K562 (cell line): ENCODE measurements around the gene PTPN18. TPM values are rescaled to one million over a fixed set of nuclear protein-coding genes. Genes with fewer than 3 reads are reported as not detected.

Experiments
- E2F5 ChIP-seq: sonication (generic); formaldehyde crosslinking; IDR thresholded peaks from 2 replicates; pipeline ENCODE4 v1.8.0; 2022; ENCODE audit warnings: mild to moderate bottlenecking, missing genetic modification reagents
- EGR1 ChIP-seq: fragments of 450-650 bp; conservative IDR thresholded peaks from 2 replicates; pipeline ENCODE4 v1.6.1; 2017; ENCODE audit warnings: mild to moderate bottlenecking
- FOSL1 ChIP-seq: fragments of 200-800 bp; sonication (Bioruptor generic); conservative IDR thresholded peaks from 2 replicates; pipeline ENCODE4 v1.6.1; 2016; ENCODE audit warnings: missing genetic modification characterization, missing compliant biosample characterization
- FUS ChIP-seq: fragments of 200-400 bp; formaldehyde crosslinking; optimal IDR thresholded peaks from 2 replicates; pipeline ENCODE3; 2017; ENCODE audit warnings: low read depth, low read length
- RBM17 ChIP-seq: fragments of 200-400 bp; formaldehyde crosslinking; IDR thresholded peaks from 2 replicates; pipeline ENCODE4 v1.6.1; 2017; ENCODE audit warnings: low read depth, mild to moderate bottlenecking, low read length, borderline replicate concordance
- SMARCB1 ChIP-seq: IDR thresholded peaks from 2 replicates; pipeline ENCODE4 v1.6.1; 2011; ENCODE audit warnings: improper control_type of control experiment, low read depth; ENCODE audit not compliant: insufficient read length
- SREBF1 ChIP-seq: fragments of 150-350 bp; IDR thresholded peaks from 2 replicates; pipeline ENCODE4 v1.6.1; 2014; ENCODE audit warnings: antibody characterized with exemption, low read depth, low read length, borderline replicate concordance
- SREBF2 ChIP-seq: sonication (generic); formaldehyde crosslinking; IDR thresholded peaks from 2 replicates; pipeline ENCODE4 v1.4.0; 2020; ENCODE audit warnings: mild to moderate bottlenecking, missing genetic modification reagents
- TCF3 ChIP-seq: sonication (generic); formaldehyde crosslinking; IDR thresholded peaks from 2 replicates; pipeline ENCODE4 v1.4.0; 2020; ENCODE audit warnings: mild to moderate bottlenecking, missing genetic modification reagents
- TCF7 ChIP-seq: sonication (generic); IDR thresholded peaks from 2 replicates; pipeline ENCODE4 v1.6.1; 2016; ENCODE audit warnings: antibody characterized with exemption, borderline replicate concordance
- ZBTB7A ChIP-seq: IDR thresholded peaks from 2 replicates; pipeline ENCODE4 v1.6.1; 2011; ENCODE audit warnings: low read depth, mild to moderate bottlenecking, low read length, moderate library complexity, borderline replicate concordance; ENCODE audit not compliant: control insufficient read depth
- ZNF232 ChIP-seq: sonication (generic); formaldehyde crosslinking; IDR thresholded peaks from 2 replicates; pipeline ENCODE4 v1.8.0; 2022; ENCODE audit warnings: mild to moderate bottlenecking, missing genetic modification reagents
- ZNF408 ChIP-seq: fragments of 250-450 bp; sonication (Bioruptor Pico); IDR thresholded peaks from 2 replicates; pipeline ENCODE4 v1.4.0; 2020; ENCODE audit warnings: low read depth, mild to moderate bottlenecking, moderate library complexity
- ZNF699 ChIP-seq: fragments of 250-450 bp; sonication (Bioruptor Pico); IDR thresholded peaks from 2 replicates; pipeline ENCODE4 v1.8.0; 2021; ENCODE audit warnings: mild to moderate bottlenecking, moderate library complexity; ENCODE audit not compliant: insufficient replicate concordance
- polyA plus RNA-seq, 8 experiments: library from polyadenylated mRNA; depleted of rRNA in 4 of 8; stranded (reverse) in 5 of 8; unstranded in 3 of 8; fragments of >200 nt; fragmentation: Nextera tagmentation in 2 of 8; fragmentation: Illumina TruSeq in 1 of 8; extraction: Ambion mirVana in 2 of 8; extraction: Trizol in 1 of 8; gene quantifications; 2 replicates each; pipeline versions ENCODE4 v1.2.1 to v1.2.3, GENCODE V29; 2011 to 2014; ENCODE audit warnings: inconsistent platforms in 1 of 8, missing spikeins in 1 of 8
- total RNA-seq, 7 experiments: library from RNA; depleted of rRNA in 6 of 7; stranded (reverse); fragments of >200 nt in 6 of 7; fragmentation: Illumina TruSeq in 2 of 7; extraction: Trizol in 2 of 7; gene quantifications; 2 replicates each; pipeline versions ENCODE4 v1.2.1 to v1.2.3, GENCODE V29; 2011 to 2021; ENCODE audit warnings: low replicate concordance in 1 of 7
- TF ChIP-seq, protein P1 (sequence below): fragments of 450-650 bp; IDR thresholded peaks from 2 replicates; pipeline ENCODE4 v1.6.1; 2016; ENCODE audit warnings: antibody characterized with exemption
- TF ChIP-seq, protein P2 (sequence below): fragments of 150-350 bp; conservative IDR thresholded peaks from 2 replicates; pipeline ENCODE4 v1.6.1; 2014; ENCODE audit warnings: low read length
- TF ChIP-seq, protein P3 (sequence below): fragments of 250-450 bp; sonication (Bioruptor Pico); IDR thresholded peaks from 2 replicates; pipeline ENCODE4 v1.8.0; 2022; ENCODE audit warnings: inconsistent platforms
- TF ChIP-seq, protein P4 (sequence below): fragments of 250-450 bp; sonication (Bioruptor Pico); IDR thresholded peaks from 2 replicates; pipeline ENCODE4 v1.4.0; 2020; ENCODE audit warnings: mild to moderate bottlenecking, moderate library complexity

Gene PTPN18
- total and polyA plus RNA-seq, 9 of the 15 experiments (the other 6 are each of a cell fraction or from before 2014, with no cell fraction given), result 11.6 to 90.7 (median 49.6) TPM

DNA sequence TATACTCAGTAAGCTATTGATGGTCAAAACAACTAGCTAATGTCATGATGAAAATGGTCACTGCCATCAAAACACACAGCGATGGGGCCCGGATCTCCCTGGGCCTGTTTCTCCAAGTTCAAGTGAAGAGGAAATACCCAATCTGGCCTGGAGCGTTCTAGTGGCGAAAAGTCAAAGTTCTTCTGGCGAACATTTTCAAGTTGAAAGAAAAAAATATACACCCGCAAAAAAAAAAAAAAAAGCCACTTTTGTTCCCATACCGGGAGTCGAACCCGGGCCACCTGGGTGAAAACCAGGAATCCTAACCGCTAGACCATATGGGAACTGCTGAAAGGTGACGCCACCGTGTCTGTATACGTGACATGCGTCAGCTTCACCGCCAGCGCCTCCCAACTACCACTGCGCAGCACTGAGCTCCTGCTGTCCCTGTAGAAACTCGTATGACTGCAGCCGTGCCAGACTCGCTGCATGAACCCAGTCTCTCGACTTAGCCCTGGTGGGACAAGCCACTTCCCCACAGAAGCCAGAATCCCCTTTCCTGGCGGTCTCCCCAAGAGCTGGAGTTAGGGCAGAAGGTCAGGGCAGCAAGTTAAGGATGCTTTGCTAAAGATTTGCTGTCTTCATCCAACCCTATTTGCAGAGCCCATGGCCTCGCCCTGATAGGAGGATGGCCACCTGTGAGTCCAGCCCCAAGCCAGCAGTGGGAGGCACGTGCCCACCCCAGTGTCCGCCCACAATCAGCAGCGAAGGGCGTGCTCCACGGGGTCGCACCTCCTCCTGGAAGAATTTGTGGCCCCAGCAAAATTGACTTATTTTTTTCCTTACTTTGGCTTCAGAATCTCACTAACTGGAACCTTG is 18.8 kb upstream of the PTPN18 start (continued):
- TF ChIP-seq SMARCB1 (no peak), RBM17 (no peak), ZBTB7A (peak; percentile 56; the same call in 1 of the 2 replicates), SREBF2 (CRISPR knock-in tag) (no peak), TCF7 (no peak; the same call in 1 of the 2 replicates), ZNF408 (no peak), SREBF1 (no peak), E2F5 (CRISPR knock-in tag) (no peak), FUS (no peak), ZNF699 (CRISPR knock-in tag) (no peak), FOSL1 (tag) (no peak), EGR1 (no peak; the same call in none of the 2 replicates), ZNF232 (no peak), TCF3 (no peak; the same call in 1 of the 2 replicates)
- TF ChIP-seq, protein P1, sequence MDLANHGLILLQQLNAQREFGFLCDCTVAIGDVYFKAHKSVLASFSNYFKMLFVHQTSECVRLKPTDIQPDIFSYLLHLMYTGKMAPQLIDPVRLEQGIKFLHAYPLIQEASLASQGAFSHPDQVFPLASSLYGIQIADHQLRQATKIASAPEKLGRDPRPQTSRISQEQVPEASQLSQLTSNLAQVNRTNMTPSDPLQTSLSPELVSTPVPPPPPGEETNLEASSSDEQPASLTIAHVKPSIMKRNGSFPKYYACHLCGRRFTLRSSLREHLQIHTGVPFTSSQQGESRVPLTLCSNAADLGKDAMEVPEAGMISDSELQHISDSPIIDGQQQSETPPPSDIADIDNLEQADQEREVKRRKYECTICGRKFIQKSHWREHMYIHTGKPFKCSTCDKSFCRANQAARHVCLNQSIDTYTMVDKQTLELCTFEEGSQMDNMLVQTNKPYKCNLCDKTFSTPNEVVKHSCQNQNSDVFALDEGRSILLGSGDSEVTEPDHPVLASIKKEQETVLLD, result no peak; the same call in 1 of the 2 replicates
- TF ChIP-seq, protein P2, sequence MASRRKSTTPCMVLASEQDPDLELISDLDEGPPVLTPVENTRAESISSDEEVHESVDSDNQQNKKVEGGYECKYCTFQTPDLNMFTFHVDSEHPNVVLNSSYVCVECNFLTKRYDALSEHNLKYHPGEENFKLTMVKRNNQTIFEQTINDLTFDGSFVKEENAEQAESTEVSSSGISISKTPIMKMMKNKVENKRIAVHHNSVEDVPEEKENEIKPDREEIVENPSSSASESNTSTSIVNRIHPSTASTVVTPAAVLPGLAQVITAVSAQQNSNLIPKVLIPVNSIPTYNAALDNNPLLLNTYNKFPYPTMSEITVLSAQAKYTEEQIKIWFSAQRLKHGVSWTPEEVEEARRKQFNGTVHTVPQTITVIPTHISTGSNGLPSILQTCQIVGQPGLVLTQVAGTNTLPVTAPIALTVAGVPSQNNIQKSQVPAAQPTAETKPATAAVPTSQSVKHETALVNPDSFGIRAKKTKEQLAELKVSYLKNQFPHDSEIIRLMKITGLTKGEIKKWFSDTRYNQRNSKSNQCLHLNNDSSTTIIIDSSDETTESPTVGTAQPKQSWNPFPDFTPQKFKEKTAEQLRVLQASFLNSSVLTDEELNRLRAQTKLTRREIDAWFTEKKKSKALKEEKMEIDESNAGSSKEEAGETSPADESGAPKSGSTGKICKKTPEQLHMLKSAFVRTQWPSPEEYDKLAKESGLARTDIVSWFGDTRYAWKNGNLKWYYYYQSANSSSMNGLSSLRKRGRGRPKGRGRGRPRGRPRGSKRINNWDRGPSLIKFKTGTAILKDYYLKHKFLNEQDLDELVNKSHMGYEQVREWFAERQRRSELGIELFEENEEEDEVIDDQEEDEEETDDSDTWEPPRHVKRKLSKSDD, result 0 out of 2 replicates have a peak, but pooled peaks have one; percentile 53
- TF ChIP-seq, protein P3, sequence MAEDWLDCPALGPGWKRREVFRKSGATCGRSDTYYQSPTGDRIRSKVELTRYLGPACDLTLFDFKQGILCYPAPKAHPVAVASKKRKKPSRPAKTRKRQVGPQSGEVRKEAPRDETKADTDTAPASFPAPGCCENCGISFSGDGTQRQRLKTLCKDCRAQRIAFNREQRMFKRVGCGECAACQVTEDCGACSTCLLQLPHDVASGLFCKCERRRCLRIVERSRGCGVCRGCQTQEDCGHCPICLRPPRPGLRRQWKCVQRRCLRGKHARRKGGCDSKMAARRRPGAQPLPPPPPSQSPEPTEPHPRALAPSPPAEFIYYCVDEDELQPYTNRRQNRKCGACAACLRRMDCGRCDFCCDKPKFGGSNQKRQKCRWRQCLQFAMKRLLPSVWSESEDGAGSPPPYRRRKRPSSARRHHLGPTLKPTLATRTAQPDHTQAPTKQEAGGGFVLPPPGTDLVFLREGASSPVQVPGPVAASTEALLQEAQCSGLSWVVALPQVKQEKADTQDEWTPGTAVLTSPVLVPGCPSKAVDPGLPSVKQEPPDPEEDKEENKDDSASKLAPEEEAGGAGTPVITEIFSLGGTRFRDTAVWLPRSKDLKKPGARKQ (CRISPR knock-in tag), result no peak
- TF ChIP-seq, protein P4, sequence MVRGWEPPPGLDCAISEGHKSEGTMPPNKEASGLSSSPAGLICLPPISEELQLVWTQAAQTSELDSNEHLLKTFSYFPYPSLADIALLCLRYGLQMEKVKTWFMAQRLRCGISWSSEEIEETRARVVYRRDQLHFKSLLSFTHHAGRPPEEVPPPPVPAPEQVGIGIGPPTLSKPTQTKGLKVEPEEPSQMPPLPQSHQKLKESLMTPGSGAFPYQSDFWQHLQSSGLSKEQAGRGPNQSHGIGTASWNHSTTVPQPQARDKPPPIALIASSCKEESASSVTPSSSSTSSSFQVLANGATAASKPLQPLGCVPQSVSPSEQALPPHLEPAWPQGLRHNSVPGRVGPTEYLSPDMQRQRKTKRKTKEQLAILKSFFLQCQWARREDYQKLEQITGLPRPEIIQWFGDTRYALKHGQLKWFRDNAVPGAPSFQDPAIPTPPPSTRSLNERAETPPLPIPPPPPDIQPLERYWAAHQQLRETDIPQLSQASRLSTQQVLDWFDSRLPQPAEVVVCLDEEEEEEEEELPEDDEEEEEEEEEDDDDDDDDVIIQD (CRISPR knock-in tag), result no peak
